ENCODE results near the gene ARHGAP44.

- TF ChIP-seq CTCF (IDR thresholded peaks at IDR 0.05; ENCODE audit: low read depth, low read length) (no peak), EZH2phosphoT487 (IDR thresholded peaks at IDR 0.05; ENCODE audit: low read depth) (no peak)
These were observed 184.8 kb downstream of the ARHGAP44 start for GRCh38 chr17:12974005-12974531.
